H9 (cell line): ENCODE results near the gene ABCA1. TPM values are rescaled to one million over a fixed set of nuclear protein-coding genes. Genes with fewer than 3 reads are reported as not detected.

Experiments
- DNase-seq: peaks from one replicate; pipeline ENCODE4 v3.0.0-alpha.2; 2017
- H2AFZ ChIP-seq: one replicate; pipeline ENCODE4 v1.6.1; 2013; ENCODE audit warnings: mild to moderate bottlenecking, low read length, control low read depth, moderate library complexity
- H2AK5ac ChIP-seq: 2 replicates; pipeline ENCODE4 v1.6.1; 2013; ENCODE audit warnings: low read length, control low read depth, mixed read lengths; ENCODE audit not compliant: insufficient read length
- H2BK120ac ChIP-seq: one replicate; pipeline ENCODE4 v1.6.1; 2013; ENCODE audit warnings: low read depth, mild to moderate bottlenecking, low read length, control low read depth, inconsistent platforms; ENCODE audit not compliant: poor library complexity, severe bottlenecking
- H2BK12ac ChIP-seq: 2 replicates; pipeline ENCODE4 v1.6.1; 2013; ENCODE audit warnings: low read length, control low read depth, mixed read lengths, low read depth; ENCODE audit not compliant: insufficient read length
- H2BK15ac ChIP-seq: 2 replicates; pipeline ENCODE4 v1.6.1; 2013; ENCODE audit warnings: low read depth, low read length, control low read depth
- H2BK20ac ChIP-seq: one replicate; pipeline ENCODE4 v1.6.1; 2013; ENCODE audit warnings: low read depth, mild to moderate bottlenecking, low read length, control low read depth, inconsistent platforms; ENCODE audit not compliant: poor library complexity, severe bottlenecking
- H2BK5ac ChIP-seq: 2 replicates; pipeline ENCODE4 v1.6.1; 2013; ENCODE audit warnings: low read length, control low read depth, mixed read lengths; ENCODE audit not compliant: insufficient read length
- H3K14ac ChIP-seq: 2 replicates; pipeline ENCODE4 v1.6.1; 2013; ENCODE audit warnings: low read length, control low read depth; ENCODE audit not compliant: insufficient read depth
- H3K18ac ChIP-seq: 2 replicates; pipeline ENCODE4 v1.6.1; 2013; ENCODE audit warnings: low read depth, mild to moderate bottlenecking, mixed read lengths, low read length, control low read depth; ENCODE audit not compliant: insufficient read length
- H3K23ac ChIP-seq: 2 replicates; pipeline ENCODE4 v1.6.1; 2013; ENCODE audit warnings: low read length, control low read depth, mixed read lengths, low read depth; ENCODE audit not compliant: insufficient read length
- H3K23me2 ChIP-seq: 2 replicates; pipeline ENCODE4 v1.6.1; 2013; ENCODE audit warnings: low read depth, mild to moderate bottlenecking, mixed read lengths, low read length, control low read depth; ENCODE audit not compliant: insufficient read length, poor library complexity, severe bottlenecking
- H3K27ac ChIP-seq: 2 replicates; pipeline ENCODE4 v1.5.1; 2013; ENCODE audit warnings: low read length, control low read depth, mixed read lengths, low read depth; ENCODE audit not compliant: insufficient read length
- H3K27me3 ChIP-seq: 2 replicates; pipeline ENCODE4 v1.6.1; 2013; ENCODE audit warnings: low read length, control low read depth, inconsistent platforms; ENCODE audit not compliant: insufficient read depth
- H3K4ac ChIP-seq: 2 replicates; pipeline ENCODE4 v1.6.1; 2013; ENCODE audit warnings: low read depth, mild to moderate bottlenecking, control low read depth, inconsistent platforms, low read length, moderate library complexity
- H3K4me1 ChIP-seq: 2 replicates; pipeline ENCODE4 v1.6.1; 2013; ENCODE audit warnings: low read length, control low read depth, inconsistent platforms; ENCODE audit not compliant: insufficient read depth
- H3K4me2 ChIP-seq: 2 replicates; pipeline ENCODE4 v1.6.1; 2013; ENCODE audit warnings: low read length, control low read depth, mixed read lengths; ENCODE audit not compliant: insufficient read length, insufficient read depth
- H3K56ac ChIP-seq: 2 replicates; pipeline ENCODE4 v1.6.1; 2013; ENCODE audit warnings: low read depth, mild to moderate bottlenecking, mixed read lengths, low read length, control low read depth; ENCODE audit not compliant: insufficient read length
- H3K79me1 ChIP-seq: 2 replicates; pipeline ENCODE4 v1.6.1; 2013; ENCODE audit warnings: low read depth, mild to moderate bottlenecking, moderate library complexity, low read length, control low read depth, inconsistent platforms; ENCODE audit not compliant: insufficient read depth, poor library complexity, severe bottlenecking
- H3K79me2 ChIP-seq: 2 replicates; pipeline ENCODE4 v1.6.1; 2013; ENCODE audit warnings: low read length, control low read depth, inconsistent platforms; ENCODE audit not compliant: insufficient read depth
- H3K9ac ChIP-seq: 2 replicates; pipeline ENCODE4 v1.6.1; 2013; ENCODE audit warnings: low read length, control low read depth, mixed read lengths; ENCODE audit not compliant: insufficient read length; ENCODE audit errors: extremely low read depth
- H3K9me3 ChIP-seq: one replicate; pipeline ENCODE4 v1.6.1; 2013; ENCODE audit warnings: low read depth, low read length, inconsistent platforms; ENCODE audit not compliant: control insufficient read depth
- H3T11ph ChIP-seq: one replicate; pipeline ENCODE4 v1.6.1; 2013; ENCODE audit warnings: mild to moderate bottlenecking, low read length, control low read depth, inconsistent platforms
- H4K20me1 ChIP-seq: one replicate; pipeline ENCODE4 v1.6.1; 2013; ENCODE audit not compliant: control insufficient read depth, insufficient read length, insufficient read depth
- H4K5ac ChIP-seq: 2 replicates; pipeline ENCODE4 v1.6.1; 2013; ENCODE audit warnings: low read depth, mild to moderate bottlenecking, mixed read lengths, low read length, control low read depth; ENCODE audit not compliant: insufficient read length
- H4K8ac ChIP-seq: replicated peaks from 2 replicates; pipeline ENCODE4 v1.6.1; 2013; ENCODE audit warnings: low read length, control low read depth, mixed read lengths, low read depth; ENCODE audit not compliant: insufficient read length
- H4K91ac ChIP-seq: 2 replicates; pipeline ENCODE4 v1.6.1; 2013; ENCODE audit warnings: low read depth, mild to moderate bottlenecking, moderate library complexity, mixed read lengths, low read length, control low read depth; ENCODE audit not compliant: insufficient read length
- H3K27ac Mint-ChIP-seq, 3 experiments: 2 replicates in 2 of 3; 3 replicates in 1 of 3; pipeline ENCODE4 v1.8.0; 2020 to 2021; ENCODE audit warnings: mixed read lengths in 3 of 3, mild to moderate bottlenecking in 1 of 3, moderate library complexity in 1 of 3
- H3K27me3 Mint-ChIP-seq: 2 replicates; pipeline ENCODE4 v1.8.0; 2021; ENCODE audit warnings: low read depth, mild to moderate bottlenecking, moderate library complexity, mixed read lengths
- H3K36me3 Mint-ChIP-seq, 3 experiments: 2 replicates in 2 of 3; 3 replicates in 1 of 3; pipeline ENCODE4 v1.8.0; 2020 to 2021; ENCODE audit warnings: low read depth in 3 of 3, mixed read lengths in 3 of 3; ENCODE audit not compliant: insufficient read depth in 1 of 3
- H3K4me1 Mint-ChIP-seq, 2 experiments: 2 replicates each; pipeline ENCODE4 v1.8.0; 2020; ENCODE audit warnings: mixed read lengths in 2 of 2
- H3K4me3 Mint-ChIP-seq, 2 experiments: 2 replicates in 1 of 2; 3 replicates in 1 of 2; pipeline ENCODE4 v1.8.0; 2020 to 2021; ENCODE audit warnings: mild to moderate bottlenecking in 2 of 2, mixed read lengths in 2 of 2, moderate library complexity in 1 of 2
- H3K9me3 Mint-ChIP-seq, 2 experiments: 2 replicates in 1 of 2; 3 replicates in 1 of 2; pipeline ENCODE4 v1.8.0; 2020; ENCODE audit warnings: mild to moderate bottlenecking in 2 of 2, mixed read lengths in 2 of 2, moderate library complexity in 1 of 2
- CTCF ChIP-seq: fragments of 200-600 bp; sonication (generic); conservative IDR thresholded peaks from 3 replicates; pipeline ENCODE4 v1.8.0; 2021; ENCODE audit warnings: antibody characterized with exemption, mild to moderate bottlenecking
- WGBS: extraction: QIAGEN DNeasy Blood & Tissue Kit; methylation state at CpG from one replicate; pipeline ENCODE4 v1.1.7; 2013; ENCODE audit warnings: missing lambda C conversion rate, low lambda C conversion rate, mixed read lengths; ENCODE audit not compliant: insufficient read length; ENCODE audit errors: extremely low coverage; 5-methylcytosine and 5-hydroxymethylcytosine counted together
- long read RNA-seq: library from polyadenylated mRNA; unstranded; transcript quantifications from one replicate; pipeline ENCODE4 v2.0.0, GENCODE V29; 2020
- total RNA-seq: library from RNA; stranded (reverse); gene quantifications from 2 replicates; pipeline ENCODE4 v1.2.1, GENCODE V29; 2021

Gene ABCA1
- total RNA-seq = 16.2 and 16.6 TPM in 2 replicates
- long read RNA-seq, partial matches to known transcripts = 2 of 6 reads
- long read RNA-seq, other reads (novel, unspliced or antisense) = 4 of 6 reads

- Mint-ChIP-seq H3K27ac (peak within 1 kb of the TSS; percentile 92 to 99 (median 94)), H3K4me1 (peaks cover 25 to 27% of the 10 kb centered on the region in 2 experiments), H3K27me3 (peaks cover 10% of the 10 kb centered on the region), H3K4me3 (peak within 1 kb of the TSS; percentile 92 to 97), H3K36me3 (no peaks in the 10 kb centered on the region), H3K9me3 (no peaks in the 10 kb centered on the region)
- whole genome bisulfite sequencing = no CpG with 5 or more reads among the region's 53 CpGs
- Histone ChIP-seq H4K20me1 (no peaks in the 10 kb centered on the region), H3K9ac (peak within 1 kb of the TSS; percentile 50), H3K18ac (peak within 1 kb of the TSS; percentile 84), H2AK5ac (no peak within 1 kb of the TSS), H3K4ac (no peak within 1 kb of the TSS; the same call in 1 of the 2 replicates), H3K23ac (no peak within 1 kb of the TSS), H2AFZ (peak within 1 kb of the TSS; percentile 94), H3K27me3 (no peaks in the 10 kb centered on the region; the same call in 1 of the 2 replicates), H3T11ph (no peak within 1 kb of the TSS), H3K79me1 (no peaks in the 10 kb centered on the region), H2BK5ac (no peak within 1 kb of the TSS), H3K4me2 (peak within 1 kb of the TSS; percentile 97), H4K5ac (no peak within 1 kb of the TSS), H2BK15ac (no peak within 1 kb of the TSS), H2BK120ac (no peak within 1 kb of the TSS), H4K8ac (no peak within 1 kb of the TSS), H3K14ac (peak within 1 kb of the TSS; percentile 96), H3K27ac (no peak within 1 kb of the TSS), H3K56ac (no peak within 1 kb of the TSS), H4K91ac (no peak within 1 kb of the TSS), H2BK12ac (no peak within 1 kb of the TSS), H2BK20ac (no peak within 1 kb of the TSS), H3K9me3 (no peaks in the 10 kb centered on the region), H3K4me1 (no peaks in the 10 kb centered on the region; the same call in none of the 2 replicates), H3K79me2 (no peaks in the 10 kb centered on the region), H3K23me2 (peaks cover 16% of the 10 kb centered on the region)
- TF ChIP-seq CTCF = no peak
- peak; percentile 82 for DNase-seq
Observed at GRCh38 chr9:104927912-104928740, at the start of gene ABCA1. TSS of gene ABCA1 (minus strand) at chr9:104928155. CDS start at chr9:104903679, 24,476 bp downstream.
